A673 (cell line): ENCODE measurements around the gene NAV2. TPM values are rescaled to one million over a fixed set of nuclear protein-coding genes. Genes with fewer than 3 reads are reported as not detected.

Experiments
- BruUV-seq: library from RNA; stranded (reverse); fragments of 400-500 nt; replicated peaks from 2 replicates; lab custom pipeline; 2021; lab: Mats Ljungman, UMichigan
- CTCF ChIA-PET: fragments of 300-600 bp; sonication (Branson Sonifier 250); formaldehyde crosslinking; loops from one replicate; lab custom pipeline; 2022; ENCODE audit warnings: antibody characterized with exemption; lab: Charles Lee
- POLR2A ChIA-PET: fragments of 300-600 bp; sonication (Branson Sonifier 250); formaldehyde crosslinking; loops from one replicate; lab custom pipeline; 2022; ENCODE audit warnings: antibody characterized with exemption; ENCODE audit not compliant: low non-redundant PET; lab: Charles Lee
- DNase-seq: peaks from one replicate; pipeline ENCODE4 v3.0.0-alpha.2; 2015; ENCODE audit warnings: low spot score
- H3K27ac ChIP-seq: fragments of 200-600 bp; sonication (generic); 2 replicates; pipeline ENCODE4 v1.5.1; 2016; ENCODE audit warnings: mixed run types, low read depth, mild to moderate bottlenecking, mixed read lengths, antibody characterized with exemption, low read length; ENCODE audit not compliant: poor library complexity, severe bottlenecking
- H3K27me3 ChIP-seq: fragments of 200-600 bp; sonication (generic); replicated peaks from 2 replicates; pipeline ENCODE4 v1.6.1; 2017; ENCODE audit warnings: mixed run types, low read depth, mild to moderate bottlenecking, mixed read lengths, antibody characterized with exemption, low read length; ENCODE audit not compliant: insufficient read depth, poor library complexity
- H3K36me3 ChIP-seq: fragments of 200-600 bp; sonication (generic); 2 replicates; pipeline ENCODE4 v1.6.1; 2016; ENCODE audit warnings: mixed run types, mild to moderate bottlenecking, mixed read lengths, antibody characterized with exemption, low read length; ENCODE audit not compliant: insufficient read depth, poor library complexity, severe bottlenecking
- H3K4me1 ChIP-seq: fragments of 200-600 bp; sonication (generic); 2 replicates; pipeline ENCODE4 v1.6.1; 2017; ENCODE audit warnings: mixed run types, mild to moderate bottlenecking, mixed read lengths, antibody characterized with exemption, low read length; ENCODE audit not compliant: insufficient read depth, poor library complexity, severe bottlenecking
- H3K4me3 ChIP-seq: fragments of 200-600 bp; sonication (generic); 2 replicates; pipeline ENCODE4 v1.5.1; 2016; ENCODE audit warnings: low read depth, mixed run types, mild to moderate bottlenecking, mixed read lengths, low read length; ENCODE audit not compliant: poor library complexity, severe bottlenecking
- H3K9me3 ChIP-seq: fragments of 200-600 bp; sonication (generic); 2 replicates; pipeline ENCODE4 v1.6.1; 2016; ENCODE audit warnings: mixed run types, low read depth, mild to moderate bottlenecking, mixed read lengths, antibody characterized with exemption, low read length; ENCODE audit not compliant: poor library complexity, severe bottlenecking
- EZH2 ChIP-seq: fragments of 200-600 bp; sonication (generic); IDR thresholded peaks from 2 replicates; pipeline ENCODE4 v1.6.1; 2017; ENCODE audit warnings: borderline replicate concordance, low read depth, mild to moderate bottlenecking, mixed read lengths, antibody characterized with exemption, low read length; ENCODE audit not compliant: poor library complexity, severe bottlenecking
- intact Hi-C: fragments of 100-400 bp; cut with micrococcal nuclease; formaldehyde crosslinking; loops from one replicate; pipeline ENCODE4 v1.10.0; 2022; ENCODE audit not compliant: unreplicated experiment
- total RNA-seq: library from RNA; stranded (reverse); gene quantifications from 2 replicates; pipeline ENCODE4 v1.2.3, GENCODE V29; 2021
- TF ChIP-seq, protein P1 (sequence below): fragments of 300-800, 200-600 bp; sonication (generic); conservative IDR thresholded peaks from 2 replicates; pipeline ENCODE4 v1.5.1; 2017; ENCODE audit warnings: low read depth, mild to moderate bottlenecking, antibody characterized with exemption, low read length, moderate library complexity, mixed read lengths

NAV2 gene
- total RNA-seq, 1 experiment from 2014 or later, result not detected

DNA sequence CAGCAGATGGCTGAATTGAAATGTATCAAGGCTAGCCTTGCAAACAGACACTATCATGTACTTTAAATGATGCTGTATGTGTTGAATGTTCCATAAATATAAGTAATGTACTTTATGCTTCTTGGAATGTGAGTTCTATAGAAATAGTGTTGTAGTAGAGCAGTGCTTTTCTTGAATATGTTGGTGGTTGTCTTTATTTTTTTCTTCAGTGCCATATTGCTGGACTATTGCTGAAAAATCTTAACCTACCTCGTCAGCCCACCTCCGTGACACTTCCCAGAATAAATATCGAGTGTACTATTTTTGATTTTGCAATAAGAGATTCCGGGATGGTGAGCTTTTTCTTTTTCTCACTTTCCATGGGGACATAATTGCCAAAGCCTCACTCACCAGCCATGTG, 153.9 kb downstream of the NAV2 start:
- TF ChIP-seq EZH2, result no peak
- TF ChIP-seq, protein P1, sequence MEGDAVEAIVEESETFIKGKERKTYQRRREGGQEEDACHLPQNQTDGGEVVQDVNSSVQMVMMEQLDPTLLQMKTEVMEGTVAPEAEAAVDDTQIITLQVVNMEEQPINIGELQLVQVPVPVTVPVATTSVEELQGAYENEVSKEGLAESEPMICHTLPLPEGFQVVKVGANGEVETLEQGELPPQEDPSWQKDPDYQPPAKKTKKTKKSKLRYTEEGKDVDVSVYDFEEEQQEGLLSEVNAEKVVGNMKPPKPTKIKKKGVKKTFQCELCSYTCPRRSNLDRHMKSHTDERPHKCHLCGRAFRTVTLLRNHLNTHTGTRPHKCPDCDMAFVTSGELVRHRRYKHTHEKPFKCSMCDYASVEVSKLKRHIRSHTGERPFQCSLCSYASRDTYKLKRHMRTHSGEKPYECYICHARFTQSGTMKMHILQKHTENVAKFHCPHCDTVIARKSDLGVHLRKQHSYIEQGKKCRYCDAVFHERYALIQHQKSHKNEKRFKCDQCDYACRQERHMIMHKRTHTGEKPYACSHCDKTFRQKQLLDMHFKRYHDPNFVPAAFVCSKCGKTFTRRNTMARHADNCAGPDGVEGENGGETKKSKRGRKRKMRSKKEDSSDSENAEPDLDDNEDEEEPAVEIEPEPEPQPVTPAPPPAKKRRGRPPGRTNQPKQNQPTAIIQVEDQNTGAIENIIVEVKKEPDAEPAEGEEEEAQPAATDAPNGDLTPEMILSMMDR, result no peak
- ChIA-PET POLR2A (no interaction called here), CTCF (no interaction called here)
- H3K36me3 ChIP-seq, result no peaks in the 10 kb centered on the region
- H3K9me3 ChIP-seq, result no peaks in the 10 kb centered on the region
- no peak overlapping the region for H3K4me3 ChIP-seq
- no peaks in the 10 kb centered on the region for H3K4me1 ChIP-seq
- no peak for DNase-seq
- intact Hi-C loops, result no loop called here
- no TSS peak for BruUV-seq
- no peaks in the 10 kb centered on the region for H3K27me3 ChIP-seq
- no peak overlapping the region for H3K27ac ChIP-seq

DNA sequence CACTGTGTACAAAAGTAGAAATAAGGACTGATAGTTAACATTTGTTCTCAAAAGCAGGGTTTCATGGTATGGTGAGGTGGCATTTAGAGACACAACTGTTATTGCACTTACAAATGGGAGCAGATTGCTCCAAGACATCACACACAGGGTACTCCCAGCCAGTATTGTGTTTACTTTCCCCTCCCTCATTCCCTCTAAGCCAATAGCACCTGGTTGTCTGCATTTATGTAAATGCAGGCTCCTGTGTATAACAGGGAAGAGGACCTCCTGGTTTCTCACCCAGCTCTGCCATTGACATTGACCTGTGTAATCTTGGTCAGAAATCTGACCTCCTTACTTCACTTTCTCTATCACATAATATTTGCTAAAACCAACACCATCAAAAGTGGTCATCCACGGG, 154.4 kb downstream of the NAV2 start:
- no peak for DNase-seq
- no peak overlapping the region for H3K4me3 ChIP-seq
- no peaks in the 10 kb centered on the region for H3K27me3 ChIP-seq
- no peaks in the 10 kb centered on the region for H3K9me3 ChIP-seq
- intact Hi-C loops, result no loop called here
- no TSS peak for BruUV-seq
- H3K36me3 ChIP-seq, result no peaks in the 10 kb centered on the region
- ChIA-PET CTCF (no interaction called here), POLR2A (no interaction called here)
- no peak for TF ChIP-seq EZH2
- TF ChIP-seq, protein P1, result no peak
- no peaks in the 10 kb centered on the region for H3K4me1 ChIP-seq
- H3K27ac ChIP-seq, result no peak overlapping the region

DNA sequence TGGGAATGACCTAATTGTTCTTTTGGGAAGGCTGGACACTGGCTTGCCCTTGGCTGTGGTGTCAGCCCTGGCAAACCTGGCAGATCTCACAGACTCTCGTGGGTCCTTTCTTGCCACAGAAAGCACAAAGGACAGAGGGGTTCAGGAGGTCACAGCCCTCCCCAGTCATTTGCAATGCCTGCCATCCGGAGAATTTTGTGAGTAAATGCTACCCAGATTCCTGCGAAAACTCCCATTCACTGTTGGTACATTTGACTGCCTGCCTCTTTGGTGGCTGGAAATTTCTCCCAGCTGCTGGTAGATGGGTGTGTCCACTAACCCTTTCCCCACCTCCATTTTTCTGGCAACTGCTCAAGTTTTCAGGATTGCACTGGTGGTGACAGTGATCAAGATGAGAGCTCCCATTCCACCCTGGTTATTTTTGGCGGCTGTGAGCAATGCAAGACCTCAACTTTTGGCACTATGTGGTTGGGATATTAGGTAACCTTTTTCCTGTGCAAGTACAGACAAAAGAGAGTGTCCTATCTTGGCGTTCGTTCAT, 155.7 kb downstream of the NAV2 start:
- no peak overlapping the region for H3K27ac ChIP-seq
- no peak overlapping the region for H3K4me3 ChIP-seq
- no TSS peak for BruUV-seq
- no peaks in the 10 kb centered on the region for H3K27me3 ChIP-seq
- no peak for DNase-seq
- TF ChIP-seq, protein P1, result no peak
- no peak for TF ChIP-seq EZH2
- CTCF ChIA-PET, result no interaction called here
- no peaks in the 10 kb centered on the region for H3K4me1 ChIP-seq
- H3K36me3 ChIP-seq, result no peaks in the 10 kb centered on the region
- no peaks in the 10 kb centered on the region for H3K9me3 ChIP-seq
- intact Hi-C loops, result no loop called here
- POLR2A ChIA-PET, result no interaction called here
